GM23338 (cell line): ENCODE measurements around the gene MGRN1. TPM values are rescaled to one million over a fixed set of nuclear protein-coding genes. Genes with fewer than 3 reads are reported as not detected.

Experiments used
- ATAC-seq: fragments of 200-7000 bp; cut with Tn5 transposase; 3 replicates; pipeline ENCODE4 v1.9.1; 2020
- DNase-seq: peaks from one replicate; pipeline ENCODE4 v3.0.0-alpha.2; 2015; ENCODE audit warnings: low spot score
- H2AFZ ChIP-seq: fragments of 200-600 bp; sonication (generic); 2 replicates; pipeline ENCODE4 v1.8.0; 2016; ENCODE audit warnings: antibody characterized with exemption, mild to moderate bottlenecking, moderate library complexity
- H3F3A ChIP-seq: fragments of 200-600 bp; sonication (generic); replicated peaks from 2 replicates; pipeline ENCODE4 v1.8.0; 2017; ENCODE audit warnings: antibody characterized with exemption, mixed run types, low read depth
- H3K27ac ChIP-seq: fragments of 200-600 bp; sonication (generic); 2 replicates; pipeline ENCODE4 v1.6.1; 2016; ENCODE audit warnings: low read depth
- H3K27me3 ChIP-seq: fragments of 200-600 bp; sonication (generic); 2 replicates; pipeline ENCODE4 v1.8.0; 2016; ENCODE audit warnings: mild to moderate bottlenecking, mixed run types, moderate library complexity; ENCODE audit not compliant: insufficient read depth
- H3K36me3 ChIP-seq: fragments of 200-600 bp; sonication (generic); 2 replicates; pipeline ENCODE4 v1.8.0; 2016; ENCODE audit warnings: mild to moderate bottlenecking; ENCODE audit not compliant: insufficient read depth
- H3K4me1 ChIP-seq: fragments of 200-600 bp; sonication (generic); 2 replicates; pipeline ENCODE4 v1.8.0; 2016; ENCODE audit warnings: mild to moderate bottlenecking, moderate library complexity; ENCODE audit not compliant: insufficient read depth
- H3K4me2 ChIP-seq: fragments of 200-600 bp; sonication (generic); 2 replicates; pipeline ENCODE4 v1.7.1; 2017; ENCODE audit warnings: mixed run types
- H3K4me3 ChIP-seq: fragments of 200-600 bp; sonication (generic); 2 replicates; pipeline ENCODE4 v1.6.1; 2016; ENCODE audit warnings: mixed run types
- H3K79me2 ChIP-seq: fragments of 200-600 bp; sonication (generic); replicated peaks from 2 replicates; pipeline ENCODE4 v1.8.0; 2017; ENCODE audit warnings: mild to moderate bottlenecking; ENCODE audit not compliant: insufficient read depth
- H3K9me2 ChIP-seq: fragments of 200-600 bp; sonication (generic); 2 replicates; pipeline ENCODE4 v1.8.0; 2017; ENCODE audit not compliant: insufficient read depth
- H4K20me1 ChIP-seq: fragments of 200-600 bp; sonication (generic); replicated peaks from 2 replicates; pipeline ENCODE4 v1.8.0; 2017; ENCODE audit warnings: mild to moderate bottlenecking; ENCODE audit not compliant: insufficient read depth
- H3K27ac Mint-ChIP-seq: 2 replicates; pipeline ENCODE4 v1.8.0; 2020; ENCODE audit warnings: inconsistent platforms, mild to moderate bottlenecking, moderate library complexity, mixed read lengths
- H3K27me3 Mint-ChIP-seq: 3 replicates; pipeline ENCODE4 v1.8.0; 2022; ENCODE audit warnings: low read depth, mild to moderate bottlenecking, moderate library complexity, mixed read lengths, inconsistent platforms; ENCODE audit not compliant: insufficient read depth, poor library complexity
- H3K36me3 Mint-ChIP-seq: 3 replicates; pipeline ENCODE4 v1.8.0; 2021; ENCODE audit warnings: low read depth, mild to moderate bottlenecking, inconsistent platforms, moderate library complexity, mixed read lengths
- H3K4me1 Mint-ChIP-seq: 3 replicates; pipeline ENCODE4 v1.8.0; 2020; ENCODE audit warnings: mild to moderate bottlenecking, inconsistent platforms, mixed read lengths
- H3K4me3 Mint-ChIP-seq: 3 replicates; pipeline ENCODE4 v1.8.0; 2021; ENCODE audit warnings: moderate library complexity, mild to moderate bottlenecking, inconsistent platforms, mixed read lengths
- H3K9me3 Mint-ChIP-seq: 3 replicates; pipeline ENCODE4 v1.8.0; 2020; ENCODE audit warnings: moderate library complexity, mild to moderate bottlenecking, inconsistent platforms, mixed read lengths
- CTCF ChIP-seq, 2 experiments: fragments of 200-600 bp in 1 of 2; sonication (generic) in 1 of 2; conservative IDR thresholded peaks; 2 replicates each; pipeline versions ENCODE4 v1.5.1 to v1.6.1; 2016 to 2017; ENCODE audit warnings: antibody characterized with exemption in 2 of 2, low read depth in 2 of 2, mild to moderate bottlenecking in 2 of 2, moderate library complexity in 1 of 2
- EZH2phosphoT487 ChIP-seq: fragments of 200-600 bp; sonication (generic); IDR thresholded peaks from one replicate; pipeline ENCODE4 v1.8.1; 2018; ENCODE audit warnings: antibody characterized with exemption; ENCODE audit not compliant: unreplicated experiment
- JUNB ChIP-seq: IDR thresholded peaks from one replicate; pipeline ENCODE4 v1.6.1; 2016; ENCODE audit warnings: antibody characterized with exemption; ENCODE audit not compliant: unreplicated experiment
- NANOG ChIP-seq: IDR thresholded peaks from 2 replicates; pipeline ENCODE4 v1.6.1; 2016; ENCODE audit warnings: antibody characterized with exemption, borderline replicate concordance
- REST ChIP-seq: IDR thresholded peaks from one replicate; pipeline ENCODE4 v1.6.1; 2018; ENCODE audit warnings: antibody characterized with exemption; ENCODE audit not compliant: unreplicated experiment
- ZNF114 ChIP-seq: fragments of 250-450 bp; sonication (Bioruptor Pico); IDR thresholded peaks from 2 replicates; pipeline ENCODE4 v1.5.0; 2020; ENCODE audit warnings: mild to moderate bottlenecking, moderate library complexity
- ZNF462 ChIP-seq: fragments of 250-450 bp; sonication (Bioruptor Pico); IDR thresholded peaks from 2 replicates; pipeline ENCODE4 v1.5.0; 2020; ENCODE audit warnings: mild to moderate bottlenecking, moderate library complexity
- polyA plus RNA-seq: library from polyadenylated mRNA; unstranded; fragments of >200 nt; fragmentation: Nextera tagmentation; extraction: Ambion mirVana; gene quantifications from 2 replicates; pipeline ENCODE4 v1.2.1, GENCODE V29; 2016
- total RNA-seq: library from RNA; depleted of rRNA; stranded (reverse); fragments of >200 nt; shearing (Covaris generic); gene quantifications from 2 replicates; pipeline ENCODE4 v1.2.3, GENCODE V29; 2014

The MGRN1 gene
- total and polyA plus RNA-seq, 2 experiments from 2014 or later = 13.1 to 71.8 TPM

GRCh38 chr16:4706871-4707270 lies 82.2 kb downstream of the MGRN1 start (continued):
- TF ChIP-seq CTCF (conservative IDR thresholded peaks at IDR 0.05; ENCODE audit: low read depth in 2 of 2) = no peak
- TF ChIP-seq ZNF462 (CRISPR knock-in tag) = no peak
- TF ChIP-seq ZNF114 (CRISPR knock-in tag) = no peak
- TF ChIP-seq EZH2phosphoT487 = no peak

GRCh38 chr16:4709481-4709880 lies 84.9 kb downstream of the MGRN1 start:
- Mint-ChIP-seq H3K27me3 (peaks cover 5% of the 10 kb centered on the region), H3K4me3 (no peak overlapping the region), H3K9me3 (no peaks in the 10 kb centered on the region), H3K4me1 (peaks cover 16% of the 10 kb centered on the region), H3K27ac (no peak overlapping the region), H3K36me3 (peaks cover 62% of the 10 kb centered on the region)
- Histone ChIP-seq H3K27me3 (no peaks in the 10 kb centered on the region), H2AFZ (no peak overlapping the region), H4K20me1 (peaks cover 18% of the 10 kb centered on the region), H3K36me3 (peaks cover 5% of the 10 kb centered on the region), H3K27ac (no peak overlapping the region), H3K9me2 (no peaks in the 10 kb centered on the region), H3K79me2 (peaks cover 32% of the 10 kb centered on the region), H3F3A (no peaks in the 10 kb centered on the region; the same call in 1 of the 2 replicates), H3K4me2 (no peak overlapping the region), H3K4me1 (peaks cover 8% of the 10 kb centered on the region), H3K4me3 (no peak overlapping the region)
- DNase-seq (no peak), ATAC-seq (no peak)
- TF ChIP-seq NANOG (no peak), REST (no peak), JUNB (no peak), EZH2phosphoT487 (no peak)
